CD8-positive, alpha-beta memory T cell (primary cell): ENCODE results near the gene HDAC5. TPM values are rescaled to one million over a fixed set of nuclear protein-coding genes. Genes with fewer than 3 reads are reported as not detected.

ENCODE experiments used
- CTCF ChIA-PET: fragments of 350-600 bp; sonication (Branson Sonifier 250); formaldehyde crosslinking; loops from one replicate; lab custom pipeline; 2021; ENCODE audit warnings: antibody characterized with exemption; lab: Charles Lee
- POLR2A ChIA-PET: fragments of 350-600 bp; sonication (Branson Sonifier 250); formaldehyde crosslinking; loops from one replicate; lab custom pipeline; 2021; ENCODE audit warnings: antibody characterized with exemption; lab: Charles Lee
- DNase-seq, 5 donors: peaks; one replicate each; pipeline versions ENCODE4 v3.0.0 to v3.0.0-alpha.2; 2020 to 2022; ENCODE audit warnings: mixed read lengths in 1 of 5
- H3K27ac ChIP-seq: one replicate; pipeline ENCODE4 v1.7.0; 2013; ENCODE audit warnings: low read depth, mild to moderate bottlenecking, low read length, moderate library complexity
- H3K27me3 ChIP-seq: 2 replicates; pipeline ENCODE4 v1.7.0; 2013; ENCODE audit warnings: low read length, mild to moderate bottlenecking; ENCODE audit not compliant: insufficient read depth, poor library complexity, severe bottlenecking
- H3K36me3 ChIP-seq: 2 replicates; pipeline ENCODE4 v1.7.0; 2013; ENCODE audit warnings: mild to moderate bottlenecking, low read length, moderate library complexity; ENCODE audit not compliant: insufficient read depth
- H3K4me1 ChIP-seq: 2 replicates; pipeline ENCODE4 v1.7.0; 2013; ENCODE audit warnings: mild to moderate bottlenecking, low read length, moderate library complexity; ENCODE audit not compliant: insufficient read depth
- H3K4me3 ChIP-seq: 2 replicates; pipeline ENCODE4 v1.7.0; 2013; ENCODE audit warnings: mild to moderate bottlenecking, low read length
- H3K9me3 ChIP-seq: 2 replicates; pipeline ENCODE4 v1.7.0; 2013; ENCODE audit warnings: mild to moderate bottlenecking, low read length
- H3K27ac Mint-ChIP-seq, 8 donors: one replicate each; pipeline ENCODE4 v1.8.0; 2020 to 2021; ENCODE audit warnings: mixed read lengths in 8 of 8, mild to moderate bottlenecking in 6 of 8, inconsistent platforms in 3 of 8, moderate library complexity in 3 of 8
- H3K27me3 Mint-ChIP-seq, 2 donors: one replicate each; pipeline ENCODE4 v1.8.0; 2020 to 2021; ENCODE audit warnings: mixed read lengths in 2 of 2, mild to moderate bottlenecking in 1 of 2, moderate library complexity in 1 of 2
- H3K36me3 Mint-ChIP-seq, 3 donors: one replicate each; pipeline ENCODE4 v1.8.0; 2020 to 2021; ENCODE audit warnings: mixed read lengths in 3 of 3, inconsistent platforms in 1 of 3, mild to moderate bottlenecking in 1 of 3
- H3K4me1 Mint-ChIP-seq, 3 donors: one replicate each; pipeline ENCODE4 v1.8.0; 2020 to 2021; ENCODE audit warnings: mixed read lengths in 3 of 3, inconsistent platforms in 1 of 3, mild to moderate bottlenecking in 1 of 3
- H3K4me3 Mint-ChIP-seq, 7 donors: one replicate each; pipeline ENCODE4 v1.8.0; 2020 to 2021; ENCODE audit warnings: mixed read lengths in 7 of 7, mild to moderate bottlenecking in 6 of 7, moderate library complexity in 4 of 7, inconsistent platforms in 2 of 7
- H3K9me3 Mint-ChIP-seq, 5 donors: one replicate each; pipeline ENCODE4 v1.8.0; 2020 to 2022; ENCODE audit warnings: mixed read lengths in 5 of 5, mild to moderate bottlenecking in 3 of 5, moderate library complexity in 2 of 5, inconsistent platforms in 1 of 5
- polyA plus RNA-seq: library from polyadenylated mRNA; unstranded; fragments of 300-500 nt; fragmentation: Illumina TruSeq; gene quantifications from one replicate; pipeline ENCODE4 v1.2.3, GENCODE V29; 2021
- total RNA-seq, 2 experiments: library from RNA; stranded (reverse); gene quantifications; one replicate each; pipeline ENCODE4 v1.2.3, GENCODE V29; 2021

Gene HDAC5
- total and polyA plus RNA-seq, 3 experiments from 2014 or later, result 22.7 to 38.1 (median 24.2) TPM

GRCh38 chr17:44071772-44072171 is 51.7 kb downstream of the HDAC5 start:
- H3K36me3 Mint-ChIP-seq, result peaks cover 0 to 28% (median 0%) of the 10 kb centered on the region in 3 donors

GRCh38 chr17:44071198-44071520 is 52.3 kb downstream of the HDAC5 start:
- Mint-ChIP-seq H3K4me3 (peak overlapping the region; percentile 91 to 98 (median 94)), H3K27ac (peak overlapping the region; percentile 94 to 97 (median 97)), H3K27me3 (peaks cover 0 to 1% of the 10 kb centered on the region in 2 donors), H3K4me1 (peaks cover 32 to 49% (median 36%) of the 10 kb centered on the region in 3 donors), H3K9me3 (no peaks in the 10 kb centered on the region), H3K36me3 (peaks cover 0 to 24% (median 0%) of the 10 kb centered on the region in 3 donors)
- ChIA-PET POLR2A (interaction anchor here (0.8 to 1.6 kb wide), 2 partner anchors 52 to 127 kb away, joined by 4 read pairs; partner anchors contain the start of gene HDAC5), CTCF (no interaction called here)
- DNase-seq, result no peak
- Histone ChIP-seq H3K36me3 (peaks cover under 1% of the 10 kb centered on the region), H3K9me3 (no peaks in the 10 kb centered on the region), H3K4me3 (peak overlapping the region; percentile 77), H3K4me1 (peaks cover 29% of the 10 kb centered on the region), H3K27me3 (no peaks in the 10 kb centered on the region), H3K27ac (peak overlapping the region; percentile 54)

More at GRCh38 chr17:44071772-44072171, 51.7 kb downstream of the HDAC5 start:
- ChIA-PET POLR2A (interaction anchor here (1.6 kb wide), 1 partner anchor 52 kb away, joined by 4 read pairs; the partner anchor contains the start of gene HDAC5), CTCF (no interaction called here)
- peaks cover 31 to 45% (median 32%) of the 10 kb centered on the region in 3 donors for H3K4me1 Mint-ChIP-seq
- DNase-seq, result no peak
- peaks cover 6% of the 10 kb centered on the region for H3K36me3 ChIP-seq
- no peaks in the 10 kb centered on the region for H3K9me3 Mint-ChIP-seq
- peak overlapping the region; percentile 22 to 95 (median 85) for H3K4me3 Mint-ChIP-seq
- H3K27me3 Mint-ChIP-seq, result no peaks in the 10 kb centered on the region
- H3K4me3 ChIP-seq, result no peak overlapping the region
- peaks cover 27% of the 10 kb centered on the region for H3K4me1 ChIP-seq
- peak overlapping the region; percentile 6 for H3K27ac ChIP-seq
- H3K27ac Mint-ChIP-seq, result peak overlapping the region; percentile 10 to 97 (median 84)
- no peaks in the 10 kb centered on the region for H3K9me3 ChIP-seq
- no peaks in the 10 kb centered on the region for H3K27me3 ChIP-seq

DNA sequence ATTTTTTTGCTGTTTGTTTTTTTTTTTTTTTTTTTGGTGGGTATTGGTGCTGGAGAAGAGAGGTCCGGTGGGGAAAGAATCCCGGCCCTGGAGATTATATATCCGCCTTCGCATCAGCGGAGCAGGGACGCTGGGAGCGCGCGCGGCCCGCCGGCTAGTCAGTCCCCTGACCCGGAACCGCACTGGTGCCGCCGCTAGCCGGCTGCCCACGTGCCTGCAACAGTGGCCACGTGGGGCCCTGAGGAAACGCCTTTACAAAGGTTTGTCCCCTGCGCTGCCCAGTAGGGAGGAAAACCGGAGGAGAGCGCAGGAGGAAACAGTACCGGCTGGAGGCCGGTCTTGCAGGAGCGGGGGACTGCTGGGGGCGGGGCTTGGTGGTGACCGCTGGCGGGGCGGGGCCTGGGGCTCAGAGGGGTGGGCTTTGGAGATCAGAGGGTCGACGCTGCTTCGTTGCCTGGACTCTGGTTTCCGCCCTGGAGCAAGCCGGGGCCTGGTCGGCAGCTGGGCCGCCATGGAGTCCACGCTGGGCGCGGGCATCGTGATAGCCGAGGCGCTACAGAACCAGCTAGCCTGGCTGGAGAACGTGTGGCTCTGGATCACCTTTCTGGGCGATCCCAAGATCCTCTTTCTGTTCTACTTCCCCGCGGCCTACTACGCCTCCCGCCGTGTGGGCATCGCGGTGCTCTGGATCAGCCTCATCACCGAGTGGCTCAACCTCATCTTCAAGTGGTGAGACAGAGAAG is 52.8 kb downstream of the HDAC5 start, which contains the start of gene G6PC3:
TSS of gene G6PC3 (plus strand) at position 281 of the 743 bp plus-strand sequence. CDS start at position 512, 231 bp downstream.
- Mint-ChIP-seq H3K9me3 (no peaks in the 10 kb centered on the region), H3K27me3 (peaks cover 0 to 3% of the 10 kb centered on the region in 2 donors), H3K27ac (peak within 1 kb of the TSS; percentile 94 to 97 (median 97)), H3K36me3 (peaks cover 0 to 21% (median 0%) of the 10 kb centered on the region in 3 donors), H3K4me3 (peak within 1 kb of the TSS; percentile 91 to 98 (median 94)), H3K4me1 (peaks cover 34 to 53% (median 40%) of the 10 kb centered on the region in 3 donors)
- peaks cover 33% of the 10 kb centered on the region for H3K4me1 ChIP-seq
- ChIA-PET CTCF (no interaction called here), POLR2A (interaction anchor here (0.6 to 1.6 kb wide), 5 partner anchors 52 to 256 kb away, joined by 4 to 11 read pairs (median 4); partner anchors contain the start of gene HDAC5)
- peak; percentile 64 to 81 (median 72) for DNase-seq
- peak within 1 kb of the TSS; percentile 54 for H3K27ac ChIP-seq
- H3K36me3 ChIP-seq, result no peaks in the 10 kb centered on the region
- H3K27me3 ChIP-seq, result no peaks in the 10 kb centered on the region
- no peaks in the 10 kb centered on the region for H3K9me3 ChIP-seq
- peak within 1 kb of the TSS; percentile 77 for H3K4me3 ChIP-seq

GRCh38 chr17:44069974-44070454 is 53.4 kb downstream of the HDAC5 start:
- Histone ChIP-seq H3K27me3 (no peaks in the 10 kb centered on the region), H3K27ac (peak overlapping the region; percentile 54), H3K4me1 (peaks cover 38% of the 10 kb centered on the region), H3K4me3 (peak overlapping the region; percentile 77), H3K9me3 (no peaks in the 10 kb centered on the region), H3K36me3 (no peaks in the 10 kb centered on the region)
- no peak for DNase-seq
- Mint-ChIP-seq H3K9me3 (no peaks in the 10 kb centered on the region), H3K4me3 (peak overlapping the region; percentile 91 to 98 (median 94)), H3K27ac (peak overlapping the region; percentile 85 to 97 (median 97)), H3K4me1 (peaks cover 38 to 57% (median 45%) of the 10 kb centered on the region in 3 donors), H3K27me3 (peaks cover 0 to 3% of the 10 kb centered on the region in 2 donors), H3K36me3 (peaks cover 0 to 19% (median 0%) of the 10 kb centered on the region in 3 donors)
- ChIA-PET CTCF (no interaction called here), POLR2A (interaction anchor here (0.6 to 0.7 kb wide), 3 partner anchors 53 to 257 kb away, joined by 4 to 11 read pairs (median 6); no protein-coding TSS in a partner anchor)

GRCh38 chr17:44067545-44067940 is 55.9 kb downstream of the HDAC5 start:
- H3K4me1 ChIP-seq, result peaks cover 38% of the 10 kb centered on the region
- no peaks in the 10 kb centered on the region for H3K36me3 ChIP-seq
- peaks cover 42 to 67% (median 59%) of the 10 kb centered on the region in 3 donors for H3K4me1 Mint-ChIP-seq
- peak overlapping the region; percentile 86 for H3K4me3 ChIP-seq
- CTCF ChIA-PET, result no interaction called here
- H3K36me3 Mint-ChIP-seq, result peaks cover 0 to 34% (median 2%) of the 10 kb centered on the region in 3 donors
- H3K27ac ChIP-seq, result peak overlapping the region; percentile 74
- H3K4me3 Mint-ChIP-seq, result peak overlapping the region in 6 of 7 donors; percentile 89 to 96 (median 91)
- peaks cover 0 to 3% of the 10 kb centered on the region in 2 donors for H3K27me3 Mint-ChIP-seq
- POLR2A ChIA-PET, result no interaction called here
- no peaks in the 10 kb centered on the region for H3K9me3 ChIP-seq
- no peak for DNase-seq
- no peaks in the 10 kb centered on the region for H3K27me3 ChIP-seq
- H3K27ac Mint-ChIP-seq, result peak overlapping the region in 6 of 8 donors; percentile 47 to 98 (median 76)
- no peaks in the 10 kb centered on the region for H3K9me3 Mint-ChIP-seq

GRCh38 chr17:44066204-44066930 is 57.1 kb downstream of the HDAC5 start, which contains the start of gene LSM12:
Gene LSM12, minus strand, starts transcription at chr17:44066671. Its CDS starts 84 bp downstream, at chr17:44066587.
- Histone ChIP-seq H3K4me3 (peak within 1 kb of the TSS; percentile 86), H3K27ac (peak within 1 kb of the TSS; percentile 74), H3K36me3 (peaks cover 3% of the 10 kb centered on the region), H3K27me3 (no peaks in the 10 kb centered on the region), H3K9me3 (no peaks in the 10 kb centered on the region), H3K4me1 (peaks cover 31% of the 10 kb centered on the region)
- Mint-ChIP-seq H3K4me3 (peak within 1 kb of the TSS; percentile 89 to 96 (median 92)), H3K36me3 (peaks cover 3 to 43% (median 5%) of the 10 kb centered on the region in 3 donors), H3K4me1 (peaks cover 43 to 69% (median 59%) of the 10 kb centered on the region in 3 donors), H3K27me3 (peaks cover 0 to 3% of the 10 kb centered on the region in 2 donors), H3K9me3 (no peaks in the 10 kb centered on the region), H3K27ac (peak within 1 kb of the TSS; percentile 85 to 99 (median 96))
- DNase-seq, result peak; percentile 84 to 91 (median 87)
- POLR2A ChIA-PET, result interaction anchor here (0.6 to 1.5 kb wide), 2 partner anchors 57 to 102 kb away, joined by 3 read pairs; partner anchors contain the start of gene HDAC5
- CTCF ChIA-PET, result interaction anchor here (1.2 kb wide), 2 partner anchors 57 to 127 kb away, joined by 3 to 4 read pairs; partner anchors contain the start of gene HDAC5

GRCh38 chr17:44065668-44066203 is 57.7 kb downstream of the HDAC5 start:
- Mint-ChIP-seq H3K27ac (peak overlapping the region; percentile 83 to 99 (median 94)), H3K4me3 (peak overlapping the region; percentile 89 to 96 (median 92)), H3K27me3 (peaks cover 0 to 3% of the 10 kb centered on the region in 2 donors), H3K4me1 (peaks cover 39 to 66% (median 55%) of the 10 kb centered on the region in 3 donors), H3K36me3 (peaks cover 3 to 42% (median 5%) of the 10 kb centered on the region in 3 donors), H3K9me3 (no peaks in the 10 kb centered on the region)
- POLR2A ChIA-PET, result interaction anchor here (0.6 to 1.5 kb wide), 3 partner anchors 58 to 102 kb away, joined by 3 read pairs; partner anchors contain the start of gene HDAC5
- H3K9me3 ChIP-seq, result no peaks in the 10 kb centered on the region
- H3K4me1 ChIP-seq, result peaks cover 25% of the 10 kb centered on the region
- peaks cover 3% of the 10 kb centered on the region for H3K36me3 ChIP-seq
- peak in 2 of 5 donors; percentile 8 to 30 for DNase-seq
- no peaks in the 10 kb centered on the region for H3K27me3 ChIP-seq
- CTCF ChIA-PET, result interaction anchor here (1.2 kb wide), 2 partner anchors 58 to 126 kb away, joined by 3 to 4 read pairs; partner anchors contain the start of gene HDAC5
- H3K4me3 ChIP-seq, result peak overlapping the region; percentile 86
- peak overlapping the region; percentile 74 for H3K27ac ChIP-seq
